K562 (cell line): ENCODE data around the gene NIPAL4.

Source experiments
- TCF7 ChIP-seq: sonication (generic); IDR thresholded peaks from 2 replicates; pipeline ENCODE4 v1.6.1; 2016; ENCODE audit warnings: antibody characterized with exemption, borderline replicate concordance
- ZNF239 ChIP-seq: fragments of 250-450 bp; sonication (Bioruptor Pico); IDR thresholded peaks from 2 replicates; pipeline ENCODE4 v1.4.0; 2020; ENCODE audit warnings: mild to moderate bottlenecking

GRCh38 chr5:157502143-157502647, 42.2 kb downstream of the NIPAL4 start:
- TF ChIP-seq TCF7 (no peak), ZNF239 (CRISPR knock-in tag) (no peak)
